Fibroblast of skin of scalp (primary cell): Measurements from ENCODE around the gene MAST4.
"Not testable (repeated sequence)": the region's sequence is repeated elsewhere in the genome, so short reads cannot be mapped to it uniquely, and the experiment has no call there.

Experiments
- DNase-seq: peaks from one replicate; pipeline ENCODE4 v3.0.0-alpha.2; 2013

Gene MAST4

GRCh38 chr5:66647146-66647856 is 51.1 kb downstream of the MAST4 start:
- no peak for DNase-seq

- DNase-seq = no peak
Measured at GRCh38 chr5:66652818-66653217, 56.6 kb downstream of the MAST4 start.

- peak; percentile 64 for DNase-seq
Measured at GRCh38 chr5:66653325-66653724, 57.1 kb downstream of the MAST4 start.

- DNase-seq = no peak
Measured at GRCh38 chr5:66655395-66656324, 59.5 kb downstream of the MAST4 start.

GRCh38 chr5:66658516-66658915 is 62.3 kb downstream of the MAST4 start:
- DNase-seq = no peak

GRCh38 chr5:66659780-66660179 is 63.6 kb downstream of the MAST4 start:
- DNase-seq = no peak

GRCh38 chr5:66660396-66660795 is 64.2 kb downstream of the MAST4 start:
- peak; percentile 53 for DNase-seq

- peak; percentile 90 for DNase-seq
Measured at GRCh38 chr5:66661149-66661548, 65.0 kb downstream of the MAST4 start.

- no peak for DNase-seq
Measured at GRCh38 chr5:66666778-66667177, 70.6 kb downstream of the MAST4 start.

GRCh38 chr5:66669086-66669861 is 73.1 kb downstream of the MAST4 start:
- no peak for DNase-seq

- no peak for DNase-seq
Measured at GRCh38 chr5:66669862-66670195, 73.6 kb downstream of the MAST4 start.

- DNase-seq = no peak
Measured at GRCh38 chr5:66671305-66671704, 75.1 kb downstream of the MAST4 start.

GRCh38 chr5:66674802-66675201 is 78.6 kb downstream of the MAST4 start:
- DNase-seq = no peak

GRCh38 chr5:66675406-66675805 is 79.2 kb downstream of the MAST4 start:
- DNase-seq = no peak

- DNase-seq = no peak
Measured at GRCh38 chr5:66680221-66680620, 84.0 kb downstream of the MAST4 start.

- no peak for DNase-seq
Measured at GRCh38 chr5:66680804-66681203, 84.6 kb downstream of the MAST4 start.

GRCh38 chr5:66684663-66685062 is 88.5 kb downstream of the MAST4 start:
- DNase-seq = no peak

- DNase-seq = no peak
Measured at GRCh38 chr5:66689522-66690220, 93.5 kb downstream of the MAST4 start.

GRCh38 chr5:66694036-66694435 is 97.8 kb downstream of the MAST4 start:
- peak; percentile 76 for DNase-seq

- DNase-seq = not testable (repeated sequence)
Measured at GRCh38 chr5:66695840-66696239, 99.6 kb downstream of the MAST4 start.

- no peak for DNase-seq
Measured at GRCh38 chr5:66697796-66698564, 101.8 kb downstream of the MAST4 start.

GRCh38 chr5:66701244-66701643 is 105.1 kb downstream of the MAST4 start:
- DNase-seq = no peak
